Astrocyte of the spinal cord (primary cell): Measurements from ENCODE around the gene COL26A1.
A peak's percentile ranks its signal among the peaks of the same experiment; 100 is the strongest.

Experiments used
- DNase-seq: peaks from one replicate; pipeline ENCODE4 v3.0.0; 2011; ENCODE audit warnings: low read depth, low spot score
- H3K4me3 ChIP-seq: 2 replicates; pipeline ENCODE4 v1.5.1; 2011; ENCODE audit warnings: low read depth, mild to moderate bottlenecking, low read length, moderate library complexity
- CTCF ChIP-seq: IDR thresholded peaks from 2 replicates; pipeline ENCODE4 v1.5.1; 2012; ENCODE audit warnings: low read depth, mild to moderate bottlenecking, low read length, inconsistent platforms
- in situ Hi-C: cut with HindIII; loops from 2 replicates; pipeline ENCODE4 v1.10.0; 2017; ENCODE audit warnings: low sequenced_read_pairs

The COL26A1 gene

GRCh38 chr7:101357433-101357832 lies 5.2 kb upstream of the COL26A1 start:
- in situ Hi-C loops, result no loop called here
- TF ChIP-seq CTCF, result no peak
- no peak for DNase-seq
- no peak overlapping the region for H3K4me3 ChIP-seq

GRCh38 chr7:101363196-101363733 lies 590 bp downstream of the COL26A1 start:
- no peak for DNase-seq
- no peak for TF ChIP-seq CTCF
- in situ Hi-C loops, result no loop called here
- H3K4me3 ChIP-seq, result no peak overlapping the region

- peak; percentile 49 for DNase-seq
- in situ Hi-C loops, result no loop called here
- TF ChIP-seq CTCF, result peak; percentile 85
- H3K4me3 ChIP-seq, result peak overlapping the region; percentile 18
Measured at GRCh38 chr7:101363734-101364374, 1.2 kb downstream of the COL26A1 start.

DNA sequence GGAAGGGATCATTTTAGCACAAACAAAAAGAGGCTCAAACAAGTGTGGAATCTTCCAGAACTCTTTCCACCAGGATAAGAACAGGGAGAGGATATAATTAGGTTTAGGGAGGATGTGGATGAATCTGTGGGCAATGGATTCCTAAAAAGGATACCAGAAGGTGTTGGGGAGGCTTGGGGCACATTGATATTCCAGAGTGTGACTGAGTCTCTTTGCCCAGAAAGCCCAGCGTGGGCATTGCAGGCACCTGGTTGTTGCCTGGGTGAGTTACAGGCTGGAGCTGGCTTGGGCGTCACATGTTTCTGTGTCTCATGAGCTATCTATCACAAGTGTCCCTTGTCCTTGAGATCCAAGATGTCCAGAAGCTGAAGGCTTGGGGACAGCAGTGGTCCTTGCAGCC lies 3.3 kb downstream of the COL26A1 start:
- no peak for TF ChIP-seq CTCF
- in situ Hi-C loops, result no loop called here

DNA sequence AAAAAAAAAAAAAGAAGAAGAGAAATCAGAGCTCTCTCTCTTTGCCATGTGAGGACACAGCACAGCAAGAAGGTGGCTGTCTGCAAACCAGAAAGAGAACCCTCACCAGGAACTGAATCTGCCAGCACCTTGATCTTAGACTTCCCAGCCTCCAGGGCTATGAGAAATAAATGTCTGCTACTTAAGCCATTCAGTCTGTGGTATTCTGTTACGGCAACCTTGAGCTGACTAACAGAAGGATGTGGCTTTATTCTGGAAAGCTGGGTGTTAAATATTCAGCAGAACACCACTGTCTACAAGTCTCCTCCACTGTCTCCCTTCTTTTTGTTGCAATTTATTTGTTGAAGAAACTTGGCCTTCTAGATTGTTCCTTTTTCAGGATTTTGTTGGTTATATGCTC lies 5.0 kb downstream of the COL26A1 start:
- DNase-seq, result no peak
- no peak for TF ChIP-seq CTCF
- in situ Hi-C loops, result no loop called here
- no peak overlapping the region for H3K4me3 ChIP-seq

More for the DNA sequence above, 3.3 kb downstream of the COL26A1 start:
- no peak overlapping the region for H3K4me3 ChIP-seq
- no peak for DNase-seq

DNA sequence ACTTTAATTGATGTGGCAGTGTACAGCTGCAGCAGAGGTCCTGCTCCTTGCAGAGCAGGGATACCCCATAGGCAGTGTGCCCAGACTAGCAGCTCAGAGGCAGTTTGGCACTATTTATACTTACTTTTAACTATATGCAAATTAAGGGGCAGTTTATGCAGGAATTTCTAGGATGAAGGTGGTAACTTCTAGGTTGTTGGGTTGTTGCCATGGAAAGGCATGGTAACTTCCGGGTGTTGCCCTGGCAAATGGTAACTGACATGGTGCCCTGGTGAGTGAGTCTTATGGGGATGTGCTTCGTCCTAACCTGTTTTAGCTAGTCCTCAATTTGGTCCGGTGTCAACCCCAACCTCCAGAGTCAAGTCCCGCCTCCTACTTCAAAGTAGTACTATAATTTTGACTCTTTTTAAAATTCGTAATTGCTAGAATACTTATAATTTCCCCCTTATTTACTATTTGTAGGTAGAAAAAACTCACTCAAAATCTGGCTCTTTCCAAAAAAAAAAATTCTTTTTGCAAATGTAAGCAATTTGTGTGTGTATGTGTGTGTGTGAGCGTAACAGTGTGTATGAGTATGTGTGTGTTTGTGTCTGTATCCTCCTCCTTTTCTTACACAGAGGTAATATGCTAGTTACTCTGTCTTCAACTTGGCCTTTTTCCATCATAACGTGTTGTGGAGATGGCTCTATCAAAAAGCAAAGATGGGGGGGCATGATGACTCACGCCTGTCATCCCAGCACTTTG lies 5.9 kb downstream of the COL26A1 start:
- no peak for TF ChIP-seq CTCF
- in situ Hi-C loops, result no loop called here
- H3K4me3 ChIP-seq, result no peak overlapping the region
- no peak for DNase-seq
